DND-41 (cell line): ENCODE measurements around the gene EXOC4.

Source experiments
- ATAC-seq: fragments of 200-7000 bp; cut with Tn5 transposase; 3 replicates; pipeline ENCODE4 v1.9.1; 2021; ENCODE audit warnings: low read depth; ENCODE audit not compliant: insufficient read depth
- DNase-seq: peaks from one replicate; pipeline ENCODE4 v3.0.0-alpha.2; 2020
- H2AFZ ChIP-seq: 2 replicates; pipeline ENCODE4 v1.6.0; 2012; ENCODE audit warnings: low read depth, low read length
- H3K27ac ChIP-seq: 2 replicates; pipeline ENCODE4 v1.5.1; 2012; ENCODE audit warnings: low read length, inconsistent platforms
- H3K27me3 ChIP-seq: fragments of 200-600 bp; sonication (generic); 2 replicates; pipeline ENCODE4 v1.6.0; 2012; ENCODE audit warnings: low read length, mild to moderate bottlenecking, inconsistent platforms; ENCODE audit not compliant: insufficient read depth, poor library complexity
- H3K36me3 ChIP-seq: 2 replicates; pipeline ENCODE4 v1.5.1; 2012; ENCODE audit warnings: low read length, inconsistent platforms; ENCODE audit not compliant: insufficient read depth
- H3K4me1 ChIP-seq: 2 replicates; pipeline ENCODE4 v1.5.1; 2012; ENCODE audit warnings: mild to moderate bottlenecking, low read length; ENCODE audit not compliant: insufficient read depth
- H3K4me2 ChIP-seq: 2 replicates; pipeline ENCODE4 v1.6.0; 2012; ENCODE audit warnings: mild to moderate bottlenecking, moderate library complexity, low read length, inconsistent platforms; ENCODE audit not compliant: insufficient read depth
- H3K4me3 ChIP-seq, 2 experiments: fragments of 200-600 bp in 1 of 2; shearing (Covaris generic) in 1 of 2; 2 replicates each; pipeline ENCODE4 v1.5.1; 2012 to 2016; ENCODE audit warnings: inconsistent platforms in 2 of 2, low read length in 2 of 2, mild to moderate bottlenecking in 2 of 2, low read depth in 1 of 2, moderate library complexity in 1 of 2
- H3K79me2 ChIP-seq: 2 replicates; pipeline ENCODE4 v1.6.0; 2012; ENCODE audit warnings: low read length, inconsistent platforms; ENCODE audit not compliant: insufficient read depth
- H3K9ac ChIP-seq: 2 replicates; pipeline ENCODE4 v1.6.0; 2012; ENCODE audit warnings: low read depth, mild to moderate bottlenecking, inconsistent platforms, low read length, moderate library complexity
- H3K9me3 ChIP-seq: 2 replicates; pipeline ENCODE4 v1.5.1; 2012; ENCODE audit warnings: low read length, moderate library complexity, mild to moderate bottlenecking, inconsistent platforms; ENCODE audit not compliant: insufficient read depth, severe bottlenecking
- H4K20me1 ChIP-seq: 2 replicates; pipeline ENCODE4 v1.6.0; 2012; ENCODE audit warnings: low read length; ENCODE audit not compliant: insufficient read depth
- EZH2 ChIP-seq: IDR thresholded peaks from 3 replicates; pipeline ENCODE4 v1.6.1; 2012; ENCODE audit warnings: borderline replicate concordance, low read depth, mild to moderate bottlenecking, moderate library complexity, low read length, inconsistent platforms; ENCODE audit not compliant: severe bottlenecking
- TF ChIP-seq, protein P1 (sequence below): IDR thresholded peaks from 2 replicates; pipeline ENCODE4 v1.5.1; 2012; ENCODE audit warnings: borderline replicate concordance, low read length, moderate library complexity, mild to moderate bottlenecking; ENCODE audit not compliant: poor library complexity, severe bottlenecking; ENCODE audit errors: extremely low read depth

Gene EXOC4

GRCh38 chr7:133330085-133330484, 77.2 kb downstream of the EXOC4 start:
- Histone ChIP-seq H2AFZ (no peak overlapping the region), H3K27me3 (no peaks in the 10 kb centered on the region), H3K27ac (no peak overlapping the region), H4K20me1 (no peaks in the 10 kb centered on the region), H3K4me2 (no peak overlapping the region), H3K4me1 (no peaks in the 10 kb centered on the region), H3K9ac (no peak overlapping the region), H3K9me3 (peaks cover 1% of the 10 kb centered on the region), H3K79me2 (no peaks in the 10 kb centered on the region; the same call in 1 of the 2 replicates), H3K36me3 (peaks cover 24% of the 10 kb centered on the region), H3K4me3 (no peak overlapping the region)
- DNase-seq (no peak), ATAC-seq (no peak)
- TF ChIP-seq, protein P1, sequence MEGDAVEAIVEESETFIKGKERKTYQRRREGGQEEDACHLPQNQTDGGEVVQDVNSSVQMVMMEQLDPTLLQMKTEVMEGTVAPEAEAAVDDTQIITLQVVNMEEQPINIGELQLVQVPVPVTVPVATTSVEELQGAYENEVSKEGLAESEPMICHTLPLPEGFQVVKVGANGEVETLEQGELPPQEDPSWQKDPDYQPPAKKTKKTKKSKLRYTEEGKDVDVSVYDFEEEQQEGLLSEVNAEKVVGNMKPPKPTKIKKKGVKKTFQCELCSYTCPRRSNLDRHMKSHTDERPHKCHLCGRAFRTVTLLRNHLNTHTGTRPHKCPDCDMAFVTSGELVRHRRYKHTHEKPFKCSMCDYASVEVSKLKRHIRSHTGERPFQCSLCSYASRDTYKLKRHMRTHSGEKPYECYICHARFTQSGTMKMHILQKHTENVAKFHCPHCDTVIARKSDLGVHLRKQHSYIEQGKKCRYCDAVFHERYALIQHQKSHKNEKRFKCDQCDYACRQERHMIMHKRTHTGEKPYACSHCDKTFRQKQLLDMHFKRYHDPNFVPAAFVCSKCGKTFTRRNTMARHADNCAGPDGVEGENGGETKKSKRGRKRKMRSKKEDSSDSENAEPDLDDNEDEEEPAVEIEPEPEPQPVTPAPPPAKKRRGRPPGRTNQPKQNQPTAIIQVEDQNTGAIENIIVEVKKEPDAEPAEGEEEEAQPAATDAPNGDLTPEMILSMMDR, result no peak
- TF ChIP-seq EZH2, result no peak

DNA sequence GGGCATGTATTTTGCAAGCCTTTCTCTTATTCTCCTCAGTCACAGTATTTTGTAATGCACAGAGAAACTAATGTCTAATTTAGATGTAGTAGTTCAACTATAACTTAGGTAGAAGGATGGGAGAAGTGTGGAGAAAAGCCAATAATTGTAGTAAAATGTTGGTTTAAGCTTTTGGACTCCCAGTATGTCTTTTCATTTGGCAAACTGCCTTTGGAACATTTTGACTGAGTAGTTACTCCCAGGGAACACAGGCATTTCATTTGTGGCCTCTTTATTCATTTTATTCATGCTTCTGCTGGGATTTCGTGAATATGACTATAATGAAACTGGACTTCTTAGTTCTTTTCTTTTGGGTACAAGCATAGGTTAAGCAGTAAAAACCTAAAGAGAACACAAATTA, 79.0 kb downstream of the EXOC4 start:
- Histone ChIP-seq H3K79me2 (no peaks in the 10 kb centered on the region; the same call in 1 of the 2 replicates), H3K9me3 (no peaks in the 10 kb centered on the region), H3K36me3 (peaks cover 26% of the 10 kb centered on the region), H3K4me3 (no peak overlapping the region), H3K9ac (no peak overlapping the region), H3K4me2 (no peak overlapping the region), H3K27ac (no peak overlapping the region), H3K27me3 (no peaks in the 10 kb centered on the region), H4K20me1 (no peaks in the 10 kb centered on the region), H2AFZ (no peak overlapping the region), H3K4me1 (no peaks in the 10 kb centered on the region)
- DNase-seq (no peak), ATAC-seq (no peak)
- TF ChIP-seq, protein P1, result no peak
- TF ChIP-seq EZH2, result no peak

DNA sequence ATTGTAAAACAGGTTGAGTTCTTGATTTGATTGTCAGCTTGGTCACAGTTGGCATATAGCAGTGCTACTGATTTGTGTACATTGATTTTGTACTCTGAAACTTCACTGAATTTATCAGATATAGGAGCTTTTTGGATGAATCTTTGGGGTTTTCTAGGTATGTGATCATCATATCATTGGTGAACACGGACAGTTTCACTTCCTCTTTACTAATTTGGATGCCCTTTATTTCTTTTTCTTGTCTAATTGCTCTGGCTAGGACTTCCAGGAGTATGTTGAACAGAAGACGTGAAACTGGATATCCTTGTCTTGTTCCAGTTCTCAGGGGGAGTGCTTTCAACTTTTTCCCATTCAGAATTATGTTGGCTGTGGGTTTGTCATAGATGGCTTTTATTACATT, 86.9 kb downstream of the EXOC4 start:
- no peak for DNase-seq
- Histone ChIP-seq H3K27me3 (no peaks in the 10 kb centered on the region), H3K4me1 (no peaks in the 10 kb centered on the region), H3K9me3 (peaks cover 12% of the 10 kb centered on the region), H3K79me2 (peaks cover 5% of the 10 kb centered on the region; the same call in 1 of the 2 replicates), H2AFZ (no peak overlapping the region), H3K27ac (no peak overlapping the region), H3K36me3 (peaks cover 16% of the 10 kb centered on the region), H3K9ac (no peak overlapping the region), H3K4me2 (no peak overlapping the region), H4K20me1 (no peaks in the 10 kb centered on the region), H3K4me3 (no peak overlapping the region)
- no peak for ATAC-seq
- TF ChIP-seq, protein P1, result no peak
- TF ChIP-seq EZH2, result no peak

- H3K36me3 ChIP-seq, result no peaks in the 10 kb centered on the region; the same call in 1 of the 2 replicates
- no peak overlapping the region for H3K4me3 ChIP-seq
- no peak for ATAC-seq
- no peaks in the 10 kb centered on the region for H4K20me1 ChIP-seq
- H3K27ac ChIP-seq, result no peak overlapping the region
- H3K79me2 ChIP-seq, result peaks cover 5% of the 10 kb centered on the region; the same call in 1 of the 2 replicates
- no peak for TF ChIP-seq EZH2
- TF ChIP-seq, protein P1, result peak; percentile 54
- no peak overlapping the region for H3K4me2 ChIP-seq
- DNase-seq, result no peak
- H3K27me3 ChIP-seq, result no peaks in the 10 kb centered on the region
- H3K9me3 ChIP-seq, result peaks cover 5% of the 10 kb centered on the region
- H3K4me1 ChIP-seq, result no peaks in the 10 kb centered on the region
- no peak overlapping the region for H2AFZ ChIP-seq
- H3K9ac ChIP-seq, result no peak overlapping the region
Measured at GRCh38 chr7:133344275-133344674, 91.4 kb downstream of the EXOC4 start.
